Heart right ventricle (tissue), 16 donors: ENCODE results near the gene BMPR2. TPM values are rescaled to one million over a fixed set of nuclear protein-coding genes. Genes with fewer than 3 reads are reported as not detected.
"Not testable (repeated sequence)": the region's sequence is repeated elsewhere in the genome, so short reads cannot be mapped to it uniquely, and the experiment has no call there.

Experiments used
- ATAC-seq, 8 donors: fragments of 200-7000 bp; cut with Tn5 transposase; one replicate each; pipeline ENCODE4 v1.9.1; 2020; ENCODE audit warnings: mild to moderate bottlenecking in 8 of 8, moderate library complexity in 8 of 8, moderate number of reproducible peaks in 1 of 8
- DNase-seq, 2 donors: peaks; one replicate each; pipeline ENCODE4 v3.0.0-alpha.2; 2020
- H3K27ac ChIP-seq, 10 donors: fragments of 200-600 bp; sonication (generic) in 2 of 10; one replicate each; pipeline versions ENCODE4 v1.5.0 to v1.8.0; 2020 to 2022; ENCODE audit warnings: mild to moderate bottlenecking in 3 of 10
- H3K27me3 ChIP-seq, 7 donors: fragments of 200-600 bp; one replicate each; pipeline ENCODE4 v1.8.0; 2021 to 2022; ENCODE audit warnings: mild to moderate bottlenecking in 2 of 7
- H3K36me3 ChIP-seq, 9 donors: fragments of 200-600 bp; sonication (generic) in 1 of 9; one replicate each; pipeline versions ENCODE4 v1.5.0 to v1.8.0; 2020 to 2022; ENCODE audit warnings: mild to moderate bottlenecking in 2 of 9
- H3K4me1 ChIP-seq, 9 donors: fragments of 200-600 bp; sonication (generic) in 1 of 9; one replicate each; pipeline versions ENCODE4 v1.5.0 to v1.8.0; 2020 to 2022; ENCODE audit warnings: mild to moderate bottlenecking in 4 of 9
- H3K4me3 ChIP-seq, 10 donors: fragments of 200-600 bp; sonication (generic) in 2 of 10; one replicate each; pipeline versions ENCODE4 v1.5.0 to v1.8.0; 2020 to 2022; ENCODE audit warnings: mild to moderate bottlenecking in 7 of 10, moderate library complexity in 2 of 10
- H3K9me3 ChIP-seq, 11 donors: fragments of 200-600 bp in 10 of 11; sonication (generic) in 2 of 11; one replicate each; pipeline versions ENCODE4 v1.5.0 to v1.8.0; 2013 to 2022; ENCODE audit warnings: mild to moderate bottlenecking in 2 of 11, control low read depth in 1 of 11, moderate library complexity in 1 of 11
- CTCF ChIP-seq, 9 donors: fragments of 200-600 bp; sonication (generic) in 2 of 9; IDR thresholded peaks; one replicate each; pipeline versions ENCODE4 v1.5.0 to v1.8.0; 2021 to 2022; ENCODE audit warnings: antibody characterized with exemption in 9 of 9, mild to moderate bottlenecking in 5 of 9, moderate library complexity in 1 of 9
- WGBS, 2 donors: extraction: QIAGEN DNeasy Blood & Tissue Kit; methylation state at CpG; one replicate each; pipeline ENCODE4 v1.1.7; 2013; ENCODE audit warnings: inconsistent platforms in 1 of 2; 5-methylcytosine and 5-hydroxymethylcytosine counted together
- intact Hi-C, 10 donors: fragments of 100-400 bp; cut with DNase I; formaldehyde crosslinking; loops; one replicate each; pipeline versions ENCODE4 v1.11.1 to v1.14.2; 2022
- polyA plus RNA-seq, 2 donors: library from polyadenylated mRNA; stranded (reverse); fragments of 200-250 nt; gene quantifications; one replicate each; pipeline ENCODE4 v1.2.3, GENCODE V29; 2013
- total RNA-seq, 10 donors: library from RNA; stranded (reverse); fragmentation: NEBNext Ultra II Directional in 3 of 10; extraction: Animal tissue kit (Norgen Biotek cat#: 25700) in 3 of 10; gene quantifications; one replicate each; pipeline versions ENCODE4 v1.2.1 to v1.2.4, GENCODE V29; 2021 to 2023
- donor health status: Arrhythmogenic right ventricular cardiomyopathy.
- donor health status: ischemic (EF 13 %, LVEDD 7.1; RV severe dilation, severe dysfunction).
- donor health status: healthy with polysubstance abuse.
- donor health status: DM: no; HTN: yes; CAD: no.
- donor health status: DM: no; HTN: no; CAD: no.
- donor health status: ischemic (EF 25% LVEDD 6.9; RV normal size, moderate dysfunction).
- donor health status: ischemic (EF 25% LVEDD 5.7; RV mildly dilated, moderate dysfunction).
- donor health status: healthy.
- donor health status: DM: yes; HTN: yes; CAD: no.
- donor health status: Ischemic cardiomyopathy.
- donor health status: ischemic (EF 35%, LVEDD 5.7; RV mildly dilated, moderate dysfunction).
- donor health status: nonischemic (EF 11% LVEDD 7.7; RV severe dilation, severe dysfunction).
- donor health status: DM: yes; HTN: yes; CAD: no.
- donor health status: PGD.
- donor health status: ischemic (EF 29% LVEDD 5.4; RV normal size, mild dysfunction).
- donor health status: nonischemic (EF 23%, LVEDD 6.1; RV moderate dilation, normal function).

The BMPR2 gene
- total and polyA plus RNA-seq, 12 donors: 10.2 to 89.4 (median 67.2) TPM

GRCh38 chr2:202566286-202566685 lies 190.2 kb downstream of the BMPR2 start:
- 57 to 59% methylated on average over 2 of the region's 2 CpGs for WGBS, 2 donors
- no peak for TF ChIP-seq CTCF (IDR thresholded peaks at IDR 0.05)
- no peaks in the 10 kb centered on the region for H3K9me3 ChIP-seq
- no peaks in the 10 kb centered on the region for H3K4me1 ChIP-seq
- H3K36me3 ChIP-seq: peaks cover 0 to 35% (median 0%) of the 10 kb centered on the region in 9 donors
- no peak overlapping the region for H3K27ac ChIP-seq
- no peaks in the 10 kb centered on the region for H3K27me3 ChIP-seq
- ATAC-seq: no peak
- DNase-seq: no peak
- no peak overlapping the region for H3K4me3 ChIP-seq
- intact Hi-C loops: no loop called here

- intact Hi-C loops: loop anchor here in 1 of 10 donors (10.0 kb wide), 1 partner anchor 550 kb away; no protein-coding TSS in a partner anchor
- no peak for TF ChIP-seq CTCF (IDR thresholded peaks at IDR 0.05)
- H3K9me3 ChIP-seq: no peaks in the 10 kb centered on the region
- WGBS, 2 donors: 79 to 93% methylated on average over 2 of the region's 2 CpGs
- no peak for DNase-seq
- H3K4me1 ChIP-seq: no peaks in the 10 kb centered on the region
- no peak overlapping the region for H3K27ac ChIP-seq
- H3K4me3 ChIP-seq: no peak overlapping the region
- H3K36me3 ChIP-seq: no peaks in the 10 kb centered on the region
- no peak for ATAC-seq
- H3K27me3 ChIP-seq: no peaks in the 10 kb centered on the region
These were observed 198.4 kb downstream of the BMPR2 start for GRCh38 chr2:202574541-202574940.

- WGBS, 2 donors: 97 to 98% methylated on average over 5 of the region's 5 CpGs
- not testable (repeated sequence) for H3K36me3 ChIP-seq, H3K27me3 ChIP-seq, H3K27ac ChIP-seq, H3K4me3 ChIP-seq, DNase-seq, ATAC-seq, H3K9me3 ChIP-seq, H3K4me1 ChIP-seq
- intact Hi-C loops: loop anchor here in 1 of 10 donors (10.0 kb wide), 1 partner anchor 550 kb away; no protein-coding TSS in a partner anchor
These were observed 199.1 kb downstream of the BMPR2 start for GRCh38 chr2:202575194-202575593.

GRCh38 chr2:202577250-202578183 lies 201.4 kb downstream of the BMPR2 start:
- H3K4me3 ChIP-seq: no peak overlapping the region
- no peak for DNase-seq
- H3K36me3 ChIP-seq: no peaks in the 10 kb centered on the region
- no peak for TF ChIP-seq CTCF (IDR thresholded peaks at IDR 0.05)
- intact Hi-C loops: loop anchor here in 1 of 10 donors (10.0 kb wide), 1 partner anchor 547 kb away; no protein-coding TSS in a partner anchor
- no peaks in the 10 kb centered on the region for H3K9me3 ChIP-seq
- no peaks in the 10 kb centered on the region for H3K4me1 ChIP-seq
- 91 to 93% methylated on average over 9 to 10 of the region's 10 CpGs for WGBS, 2 donors
- H3K27ac ChIP-seq: no peak overlapping the region
- H3K27me3 ChIP-seq: no peaks in the 10 kb centered on the region
- no peak for ATAC-seq

GRCh38 chr2:202582846-202583245 lies 206.7 kb downstream of the BMPR2 start:
- intact Hi-C loops: loop anchor here in 3 of 10 donors (10.0 kb wide), 2 partner anchors 282 to 292 kb away; partner anchors contain the start of gene ICA1L (in 2 of the 3)
- H3K27ac ChIP-seq, H3K27me3 ChIP-seq, H3K4me3 ChIP-seq, ATAC-seq, H3K36me3 ChIP-seq, DNase-seq, H3K4me1 ChIP-seq: not testable (repeated sequence)
- H3K9me3 ChIP-seq: peaks cover 0 to 17% (median 5%) of the 10 kb centered on the region in 11 donors
- 91 to 92% methylated on average over 7 of the region's 7 CpGs for WGBS, 2 donors
